H9 (cell line): ENCODE results near the gene EFCAB6. TPM values are rescaled to one million over a fixed set of nuclear protein-coding genes. Genes with fewer than 3 reads are reported as not detected.

Experiments used
- DNase-seq: peaks from one replicate; pipeline ENCODE4 v3.0.0-alpha.2; 2017
- H2AFZ ChIP-seq: one replicate; pipeline ENCODE4 v1.6.1; 2013; ENCODE audit warnings: mild to moderate bottlenecking, low read length, control low read depth, moderate library complexity
- H2AK5ac ChIP-seq: 2 replicates; pipeline ENCODE4 v1.6.1; 2013; ENCODE audit warnings: low read length, control low read depth, mixed read lengths; ENCODE audit not compliant: insufficient read length
- H2BK120ac ChIP-seq: one replicate; pipeline ENCODE4 v1.6.1; 2013; ENCODE audit warnings: low read depth, mild to moderate bottlenecking, low read length, control low read depth, inconsistent platforms; ENCODE audit not compliant: poor library complexity, severe bottlenecking
- H2BK12ac ChIP-seq: 2 replicates; pipeline ENCODE4 v1.6.1; 2013; ENCODE audit warnings: low read length, control low read depth, mixed read lengths, low read depth; ENCODE audit not compliant: insufficient read length
- H2BK15ac ChIP-seq: 2 replicates; pipeline ENCODE4 v1.6.1; 2013; ENCODE audit warnings: low read depth, low read length, control low read depth
- H2BK20ac ChIP-seq: one replicate; pipeline ENCODE4 v1.6.1; 2013; ENCODE audit warnings: low read depth, mild to moderate bottlenecking, low read length, control low read depth, inconsistent platforms; ENCODE audit not compliant: poor library complexity, severe bottlenecking
- H2BK5ac ChIP-seq: 2 replicates; pipeline ENCODE4 v1.6.1; 2013; ENCODE audit warnings: low read length, control low read depth, mixed read lengths; ENCODE audit not compliant: insufficient read length
- H3K14ac ChIP-seq: 2 replicates; pipeline ENCODE4 v1.6.1; 2013; ENCODE audit warnings: low read length, control low read depth; ENCODE audit not compliant: insufficient read depth
- H3K18ac ChIP-seq: 2 replicates; pipeline ENCODE4 v1.6.1; 2013; ENCODE audit warnings: low read depth, mild to moderate bottlenecking, mixed read lengths, low read length, control low read depth; ENCODE audit not compliant: insufficient read length
- H3K23ac ChIP-seq: 2 replicates; pipeline ENCODE4 v1.6.1; 2013; ENCODE audit warnings: low read length, control low read depth, mixed read lengths, low read depth; ENCODE audit not compliant: insufficient read length
- H3K23me2 ChIP-seq: 2 replicates; pipeline ENCODE4 v1.6.1; 2013; ENCODE audit warnings: low read depth, mild to moderate bottlenecking, mixed read lengths, low read length, control low read depth; ENCODE audit not compliant: insufficient read length, poor library complexity, severe bottlenecking
- H3K27ac ChIP-seq: 2 replicates; pipeline ENCODE4 v1.5.1; 2013; ENCODE audit warnings: low read length, control low read depth, mixed read lengths, low read depth; ENCODE audit not compliant: insufficient read length
- H3K27me3 ChIP-seq: 2 replicates; pipeline ENCODE4 v1.6.1; 2013; ENCODE audit warnings: low read length, control low read depth, inconsistent platforms; ENCODE audit not compliant: insufficient read depth
- H3K4ac ChIP-seq: 2 replicates; pipeline ENCODE4 v1.6.1; 2013; ENCODE audit warnings: low read depth, mild to moderate bottlenecking, control low read depth, inconsistent platforms, low read length, moderate library complexity
- H3K4me1 ChIP-seq: 2 replicates; pipeline ENCODE4 v1.6.1; 2013; ENCODE audit warnings: low read length, control low read depth, inconsistent platforms; ENCODE audit not compliant: insufficient read depth
- H3K4me2 ChIP-seq: 2 replicates; pipeline ENCODE4 v1.6.1; 2013; ENCODE audit warnings: low read length, control low read depth, mixed read lengths; ENCODE audit not compliant: insufficient read length, insufficient read depth
- H3K56ac ChIP-seq: 2 replicates; pipeline ENCODE4 v1.6.1; 2013; ENCODE audit warnings: low read depth, mild to moderate bottlenecking, mixed read lengths, low read length, control low read depth; ENCODE audit not compliant: insufficient read length
- H3K79me1 ChIP-seq: 2 replicates; pipeline ENCODE4 v1.6.1; 2013; ENCODE audit warnings: low read depth, mild to moderate bottlenecking, moderate library complexity, low read length, control low read depth, inconsistent platforms; ENCODE audit not compliant: insufficient read depth, poor library complexity, severe bottlenecking
- H3K79me2 ChIP-seq: 2 replicates; pipeline ENCODE4 v1.6.1; 2013; ENCODE audit warnings: low read length, control low read depth, inconsistent platforms; ENCODE audit not compliant: insufficient read depth
- H3K9ac ChIP-seq: 2 replicates; pipeline ENCODE4 v1.6.1; 2013; ENCODE audit warnings: low read length, control low read depth, mixed read lengths; ENCODE audit not compliant: insufficient read length; ENCODE audit errors: extremely low read depth
- H3K9me3 ChIP-seq: one replicate; pipeline ENCODE4 v1.6.1; 2013; ENCODE audit warnings: low read depth, low read length, inconsistent platforms; ENCODE audit not compliant: control insufficient read depth
- H3T11ph ChIP-seq: one replicate; pipeline ENCODE4 v1.6.1; 2013; ENCODE audit warnings: mild to moderate bottlenecking, low read length, control low read depth, inconsistent platforms
- H4K20me1 ChIP-seq: one replicate; pipeline ENCODE4 v1.6.1; 2013; ENCODE audit not compliant: control insufficient read depth, insufficient read length, insufficient read depth
- H4K5ac ChIP-seq: 2 replicates; pipeline ENCODE4 v1.6.1; 2013; ENCODE audit warnings: low read depth, mild to moderate bottlenecking, mixed read lengths, low read length, control low read depth; ENCODE audit not compliant: insufficient read length
- H4K8ac ChIP-seq: replicated peaks from 2 replicates; pipeline ENCODE4 v1.6.1; 2013; ENCODE audit warnings: low read length, control low read depth, mixed read lengths, low read depth; ENCODE audit not compliant: insufficient read length
- H4K91ac ChIP-seq: 2 replicates; pipeline ENCODE4 v1.6.1; 2013; ENCODE audit warnings: low read depth, mild to moderate bottlenecking, moderate library complexity, mixed read lengths, low read length, control low read depth; ENCODE audit not compliant: insufficient read length
- H3K27ac Mint-ChIP-seq, 3 experiments: 2 replicates in 2 of 3; 3 replicates in 1 of 3; pipeline ENCODE4 v1.8.0; 2020 to 2021; ENCODE audit warnings: mixed read lengths in 3 of 3, mild to moderate bottlenecking in 1 of 3, moderate library complexity in 1 of 3
- H3K27me3 Mint-ChIP-seq: 2 replicates; pipeline ENCODE4 v1.8.0; 2021; ENCODE audit warnings: low read depth, mild to moderate bottlenecking, moderate library complexity, mixed read lengths
- H3K36me3 Mint-ChIP-seq, 3 experiments: 2 replicates in 2 of 3; 3 replicates in 1 of 3; pipeline ENCODE4 v1.8.0; 2020 to 2021; ENCODE audit warnings: low read depth in 3 of 3, mixed read lengths in 3 of 3; ENCODE audit not compliant: insufficient read depth in 1 of 3
- H3K4me1 Mint-ChIP-seq, 2 experiments: 2 replicates each; pipeline ENCODE4 v1.8.0; 2020; ENCODE audit warnings: mixed read lengths in 2 of 2
- H3K4me3 Mint-ChIP-seq, 2 experiments: 2 replicates in 1 of 2; 3 replicates in 1 of 2; pipeline ENCODE4 v1.8.0; 2020 to 2021; ENCODE audit warnings: mild to moderate bottlenecking in 2 of 2, mixed read lengths in 2 of 2, moderate library complexity in 1 of 2
- H3K9me3 Mint-ChIP-seq, 2 experiments: 2 replicates in 1 of 2; 3 replicates in 1 of 2; pipeline ENCODE4 v1.8.0; 2020; ENCODE audit warnings: mild to moderate bottlenecking in 2 of 2, mixed read lengths in 2 of 2, moderate library complexity in 1 of 2
- CTCF ChIP-seq: fragments of 200-600 bp; sonication (generic); conservative IDR thresholded peaks from 3 replicates; pipeline ENCODE4 v1.8.0; 2021; ENCODE audit warnings: antibody characterized with exemption, mild to moderate bottlenecking
- WGBS: extraction: QIAGEN DNeasy Blood & Tissue Kit; methylation state at CpG from one replicate; pipeline ENCODE4 v1.1.7; 2013; ENCODE audit warnings: missing lambda C conversion rate, low lambda C conversion rate, mixed read lengths; ENCODE audit not compliant: insufficient read length; ENCODE audit errors: extremely low coverage; 5-methylcytosine and 5-hydroxymethylcytosine counted together
- total RNA-seq: library from RNA; stranded (reverse); gene quantifications from 2 replicates; pipeline ENCODE4 v1.2.1, GENCODE V29; 2021

Gene EFCAB6
- total RNA-seq, 1 experiment from 2014 or later = 0.31 TPM

GRCh38 chr22:43566021-43566420 is 246.1 kb downstream of the EFCAB6 start:
- Mint-ChIP-seq H3K4me1 (peaks cover 11 to 15% of the 10 kb centered on the region in 2 experiments), H3K36me3 (no peaks in the 10 kb centered on the region), H3K27ac (no peak overlapping the region), H3K27me3 (no peaks in the 10 kb centered on the region; the same call in 1 of the 2 replicates), H3K4me3 (no peak overlapping the region), H3K9me3 (no peaks in the 10 kb centered on the region; a peak in 1 of 5 replicates)
- no peak overlapping the region for H3K14ac ChIP-seq
- H4K8ac ChIP-seq = no peak overlapping the region
- no peak overlapping the region for H3T11ph ChIP-seq
- H2BK5ac ChIP-seq = no peak overlapping the region
- no peak overlapping the region for H3K4ac ChIP-seq
- no peak overlapping the region for H2BK20ac ChIP-seq
- no peak for TF ChIP-seq CTCF
- no peaks in the 10 kb centered on the region for H4K20me1 ChIP-seq
- no peak overlapping the region for H2AFZ ChIP-seq
- no peak overlapping the region for H3K18ac ChIP-seq
- no peak overlapping the region for H2BK120ac ChIP-seq
- no peaks in the 10 kb centered on the region for H3K23me2 ChIP-seq
- H2BK15ac ChIP-seq = no peak overlapping the region
- H3K27ac ChIP-seq = no peak overlapping the region
- H2AK5ac ChIP-seq = no peak overlapping the region
- no peaks in the 10 kb centered on the region for H3K9me3 ChIP-seq
- no CpG with 5 or more reads among the region's 9 CpGs for WGBS
- no peak for DNase-seq
- H3K56ac ChIP-seq = no peak overlapping the region
- H3K4me2 ChIP-seq = no peak overlapping the region
- no peaks in the 10 kb centered on the region for H3K27me3 ChIP-seq
- no peaks in the 10 kb centered on the region for H3K79me1 ChIP-seq
- no peaks in the 10 kb centered on the region; the same call in 1 of the 2 replicates for H3K4me1 ChIP-seq
- H4K5ac ChIP-seq = no peak overlapping the region
- no peak overlapping the region for H3K9ac ChIP-seq
- no peak overlapping the region for H2BK12ac ChIP-seq
- H3K23ac ChIP-seq = no peak overlapping the region
- H4K91ac ChIP-seq = no peak overlapping the region
- H3K79me2 ChIP-seq = no peaks in the 10 kb centered on the region
